Trophoblast cell (in vitro differentiated cells and primary cell): Measurements from ENCODE around the gene CLDN16.

Experiments
- DNase-seq, 2 donors: peaks; one replicate each; pipeline ENCODE4 v3.0.0-alpha.2; 2016
- H2AFZ ChIP-seq: 2 replicates; pipeline ENCODE4 v1.6.1; 2013; ENCODE audit warnings: low read length, moderate library complexity, mild to moderate bottlenecking; ENCODE audit not compliant: insufficient read depth, poor library complexity
- H2AK5ac ChIP-seq: 2 replicates; pipeline ENCODE4 v1.6.1; 2013; ENCODE audit warnings: mild to moderate bottlenecking, low read length
- H2BK120ac ChIP-seq: 2 replicates; pipeline ENCODE4 v1.6.1; 2013; ENCODE audit warnings: low read length, mild to moderate bottlenecking, moderate library complexity; ENCODE audit not compliant: insufficient read depth, poor library complexity
- H2BK12ac ChIP-seq: 2 replicates; pipeline ENCODE4 v1.6.1; 2013; ENCODE audit warnings: mild to moderate bottlenecking, low read length, moderate library complexity
- H2BK5ac ChIP-seq: 2 replicates; pipeline ENCODE4 v1.6.1; 2013; ENCODE audit warnings: low read length, low read depth, moderate library complexity, mild to moderate bottlenecking; ENCODE audit not compliant: poor library complexity
- H3K14ac ChIP-seq: 2 replicates; pipeline ENCODE4 v1.6.1; 2013; ENCODE audit warnings: mild to moderate bottlenecking, low read length
- H3K18ac ChIP-seq: 2 replicates; pipeline ENCODE4 v1.6.1; 2013; ENCODE audit warnings: mild to moderate bottlenecking, low read length
- H3K23ac ChIP-seq: 2 replicates; pipeline ENCODE4 v1.6.1; 2013; ENCODE audit warnings: low read length
- H3K27ac ChIP-seq: 2 replicates; pipeline ENCODE4 v1.5.1; 2013; ENCODE audit warnings: low read depth, mild to moderate bottlenecking, inconsistent platforms, low read length, moderate library complexity
- H3K27me3 ChIP-seq: 2 replicates; pipeline ENCODE4 v1.6.1; 2013; ENCODE audit warnings: inconsistent platforms, mild to moderate bottlenecking, low read length, moderate library complexity; ENCODE audit not compliant: insufficient read depth
- H3K36me3 ChIP-seq, 2 experiments: 1 replicate in 1 of 2; 2 replicates in 1 of 2; pipeline ENCODE4 v1.6.1; 2013; ENCODE audit warnings: low read length in 2 of 2, mild to moderate bottlenecking in 2 of 2, moderate library complexity in 1 of 2; ENCODE audit not compliant: insufficient read depth in 2 of 2, control insufficient read depth in 1 of 2
- H3K4ac ChIP-seq: 2 replicates; pipeline ENCODE4 v1.6.1; 2013; ENCODE audit warnings: low read depth, mild to moderate bottlenecking, low read length, moderate library complexity
- H3K4me1 ChIP-seq, 2 experiments: 1 replicate in 1 of 2; 2 replicates in 1 of 2; pipeline ENCODE4 v1.6.1; 2013; ENCODE audit warnings: low read length in 2 of 2, mild to moderate bottlenecking in 2 of 2, moderate library complexity in 1 of 2; ENCODE audit not compliant: insufficient read depth in 2 of 2, control insufficient read depth in 1 of 2
- H3K4me2 ChIP-seq: 2 replicates; pipeline ENCODE4 v1.6.1; 2013; ENCODE audit warnings: inconsistent platforms, mild to moderate bottlenecking, low read length, moderate library complexity
- H3K4me3 ChIP-seq: 2 replicates; pipeline ENCODE4 v1.5.1; 2013; ENCODE audit warnings: mild to moderate bottlenecking, low read depth, low read length, inconsistent platforms
- H3K79me1 ChIP-seq: one replicate; pipeline ENCODE4 v1.6.1; 2013; ENCODE audit warnings: low read length
- H3K79me2 ChIP-seq: 2 replicates; pipeline ENCODE4 v1.6.1; 2013; ENCODE audit warnings: low read length, mild to moderate bottlenecking; ENCODE audit not compliant: control insufficient read depth, insufficient read depth, poor library complexity
- H3K9ac ChIP-seq: 2 replicates; pipeline ENCODE4 v1.6.1; 2013; ENCODE audit warnings: mild to moderate bottlenecking, low read length
- H3K9me3 ChIP-seq: 2 replicates; pipeline ENCODE4 v1.6.1; 2013; ENCODE audit warnings: low read depth, mild to moderate bottlenecking, control low read depth, inconsistent platforms, low read length; ENCODE audit not compliant: insufficient read depth
- H4K12ac ChIP-seq: 2 replicates; pipeline ENCODE4 v1.6.1; 2013; ENCODE audit warnings: low read depth, mild to moderate bottlenecking, low read length, moderate library complexity
- H4K8ac ChIP-seq: 2 replicates; pipeline ENCODE4 v1.6.1; 2013; ENCODE audit warnings: low read depth, mild to moderate bottlenecking, low read length, moderate library complexity
- H4K91ac ChIP-seq: one replicate; pipeline ENCODE4 v1.6.1; 2013; ENCODE audit warnings: low read depth, mild to moderate bottlenecking, low read length, moderate library complexity
- WGBS: extraction: QIAGEN DNeasy Blood & Tissue Kit; methylation state at CpG from one replicate; pipeline ENCODE4 v1.1.7; 2013; ENCODE audit warnings: missing lambda C conversion rate; ENCODE audit not compliant: insufficient read length, insufficient coverage; ENCODE audit errors: extremely low coverage; 5-methylcytosine and 5-hydroxymethylcytosine counted together

Gene CLDN16

GRCh38 chr3:190442240-190442639, 54.3 kb downstream of the CLDN16 start:
- no peaks in the 10 kb centered on the region for H3K9me3 ChIP-seq
- H4K91ac ChIP-seq, result no peak overlapping the region
- H3K9ac ChIP-seq, result no peak overlapping the region
- H4K8ac ChIP-seq, result no peak overlapping the region
- no peak overlapping the region for H3K23ac ChIP-seq
- H3K79me2 ChIP-seq, result no peaks in the 10 kb centered on the region
- H2BK5ac ChIP-seq, result no peak overlapping the region
- H3K18ac ChIP-seq, result no peak overlapping the region
- H3K27ac ChIP-seq, result no peak overlapping the region
- no peak overlapping the region for H2BK120ac ChIP-seq
- H3K36me3 ChIP-seq, result no peaks in the 10 kb centered on the region
- no peak overlapping the region for H3K4me2 ChIP-seq
- H3K27me3 ChIP-seq, result no peaks in the 10 kb centered on the region
- no peak overlapping the region for H2BK12ac ChIP-seq
- H2AK5ac ChIP-seq, result no peak overlapping the region
- H3K4ac ChIP-seq, result no peak overlapping the region
- DNase-seq, result no peak
- no CpG with 5 or more reads among the region's 1 CpG for WGBS
- H3K79me1 ChIP-seq, result no peaks in the 10 kb centered on the region
- H3K4me1 ChIP-seq, result peaks cover 0 to 2% of the 10 kb centered on the region in 2 experiments
- H3K4me3 ChIP-seq, result no peak overlapping the region
- no peak overlapping the region for H3K14ac ChIP-seq
- H4K12ac ChIP-seq, result no peak overlapping the region
- H2AFZ ChIP-seq, result no peak overlapping the region

GRCh38 chr3:190443257-190443656, 55.3 kb downstream of the CLDN16 start:
- no CpG with 5 or more reads among the region's 3 CpGs for WGBS
- no peak overlapping the region for H4K91ac ChIP-seq
- H3K27ac ChIP-seq, result no peak overlapping the region
- H3K14ac ChIP-seq, result no peak overlapping the region
- H4K8ac ChIP-seq, result no peak overlapping the region
- H2BK12ac ChIP-seq, result no peak overlapping the region
- no peaks in the 10 kb centered on the region for H3K79me2 ChIP-seq
- H2BK5ac ChIP-seq, result no peak overlapping the region
- no peaks in the 10 kb centered on the region for H3K27me3 ChIP-seq
- no peak overlapping the region for H3K9ac ChIP-seq
- peaks cover 0 to 2% of the 10 kb centered on the region in 2 experiments for H3K4me1 ChIP-seq
- H2AK5ac ChIP-seq, result no peak overlapping the region
- no peaks in the 10 kb centered on the region for H3K79me1 ChIP-seq
- H3K18ac ChIP-seq, result no peak overlapping the region
- no peaks in the 10 kb centered on the region for H3K36me3 ChIP-seq
- H3K9me3 ChIP-seq, result no peaks in the 10 kb centered on the region
- no peak overlapping the region for H4K12ac ChIP-seq
- H2AFZ ChIP-seq, result no peak overlapping the region
- peak in 1 of 2 donors; percentile 46 for DNase-seq
- no peak overlapping the region for H3K4me2 ChIP-seq
- no peak overlapping the region for H3K4ac ChIP-seq
- no peak overlapping the region for H3K23ac ChIP-seq
- no peak overlapping the region for H2BK120ac ChIP-seq
- no peak overlapping the region for H3K4me3 ChIP-seq

GRCh38 chr3:190444006-190444405, 56.0 kb downstream of the CLDN16 start:
- H3K18ac ChIP-seq, result no peak overlapping the region
- WGBS, result no CpG with 5 or more reads among the region's 6 CpGs
- H3K14ac ChIP-seq, result no peak overlapping the region
- no peak overlapping the region for H4K12ac ChIP-seq
- DNase-seq, result no peak
- H3K9me3 ChIP-seq, result no peaks in the 10 kb centered on the region
- H2BK5ac ChIP-seq, result no peak overlapping the region
- no peaks in the 10 kb centered on the region for H3K36me3 ChIP-seq
- no peak overlapping the region for H2AK5ac ChIP-seq
- no peak overlapping the region for H3K4me2 ChIP-seq
- no peaks in the 10 kb centered on the region for H3K79me2 ChIP-seq
- no peak overlapping the region for H3K4me3 ChIP-seq
- H3K27me3 ChIP-seq, result no peaks in the 10 kb centered on the region
- H3K4ac ChIP-seq, result no peak overlapping the region
- peaks cover 0 to 2% of the 10 kb centered on the region in 2 experiments for H3K4me1 ChIP-seq
- no peak overlapping the region for H2BK120ac ChIP-seq
- H2BK12ac ChIP-seq, result no peak overlapping the region
- no peak overlapping the region for H3K23ac ChIP-seq
- H4K91ac ChIP-seq, result no peak overlapping the region
- H3K79me1 ChIP-seq, result no peaks in the 10 kb centered on the region
- no peak overlapping the region for H4K8ac ChIP-seq
- H2AFZ ChIP-seq, result no peak overlapping the region
- no peak overlapping the region for H3K9ac ChIP-seq
- no peak overlapping the region for H3K27ac ChIP-seq

GRCh38 chr3:190444576-190445145, 56.7 kb downstream of the CLDN16 start:
- Histone ChIP-seq H2AFZ (no peak overlapping the region), H4K8ac (no peak overlapping the region), H3K79me2 (no peaks in the 10 kb centered on the region), H3K27me3 (no peaks in the 10 kb centered on the region), H3K36me3 (no peaks in the 10 kb centered on the region), H2BK5ac (no peak overlapping the region), H3K23ac (no peak overlapping the region), H2AK5ac (no peak overlapping the region), H3K4me2 (no peak overlapping the region), H3K4me3 (no peak overlapping the region), H3K9ac (no peak overlapping the region), H3K4me1 (peaks cover 0 to 2% of the 10 kb centered on the region in 2 experiments), H3K14ac (no peak overlapping the region), H3K79me1 (no peaks in the 10 kb centered on the region), H3K27ac (no peak overlapping the region), H4K91ac (no peak overlapping the region), H4K12ac (no peak overlapping the region), H3K9me3 (no peaks in the 10 kb centered on the region), H3K18ac (no peak overlapping the region), H2BK120ac (no peak overlapping the region), H3K4ac (no peak overlapping the region), H2BK12ac (no peak overlapping the region)
- no CpG with 5 or more reads among the region's 3 CpGs for WGBS
- peak in 1 of 2 donors; percentile 47 for DNase-seq
